ENCODE results near the gene PTPRF. TPM values are rescaled to one million over a fixed set of nuclear protein-coding genes. Genes with fewer than 3 reads are reported as not detected.

The PTPRF gene
- total RNA-seq, 1 donor from 2014 or later = 145 TPM

- TF ChIP-seq CTCF (IDR thresholded peaks at IDR 0.05; ENCODE audit: unreplicated experiment) = no peak
- no peaks in the 10 kb centered on the region for H3K9me3 Mint-ChIP-seq (ENCODE audit: unreplicated experiment)
- H3K4me3 Mint-ChIP-seq (ENCODE audit: unreplicated experiment) = no peak overlapping the region
- peaks cover 26% of the 10 kb centered on the region for H3K36me3 Mint-ChIP-seq (ENCODE audit: low read depth, unreplicated experiment)
- no peak for DNase-seq (ENCODE audit: low spot score)
- no peaks in the 10 kb centered on the region for H3K4me1 Mint-ChIP-seq (ENCODE audit: unreplicated experiment)
- no peak overlapping the region for H3K27ac Mint-ChIP-seq (ENCODE audit: unreplicated experiment)
- H3K27me3 Mint-ChIP-seq (ENCODE audit: unreplicated experiment) = peaks cover 3% of the 10 kb centered on the region
Measured at GRCh38 chr1:43585557-43585956, 54.9 kb downstream of the PTPRF start.

GRCh38 chr1:43586136-43586731 is 55.6 kb downstream of the PTPRF start:
- no peak for TF ChIP-seq CTCF (IDR thresholded peaks at IDR 0.05; ENCODE audit: unreplicated experiment)
- no peaks in the 10 kb centered on the region for H3K4me1 Mint-ChIP-seq (ENCODE audit: unreplicated experiment)
- H3K36me3 Mint-ChIP-seq (ENCODE audit: low read depth, unreplicated experiment) = peaks cover 25% of the 10 kb centered on the region
- peaks cover 3% of the 10 kb centered on the region for H3K27me3 Mint-ChIP-seq (ENCODE audit: unreplicated experiment)
- no peaks in the 10 kb centered on the region for H3K9me3 Mint-ChIP-seq (ENCODE audit: unreplicated experiment)
- H3K4me3 Mint-ChIP-seq (ENCODE audit: unreplicated experiment) = no peak overlapping the region
- no peak overlapping the region for H3K27ac Mint-ChIP-seq (ENCODE audit: unreplicated experiment)
- no peak for DNase-seq (ENCODE audit: low spot score)

GRCh38 chr1:43587001-43587400 is 56.3 kb downstream of the PTPRF start:
- TF ChIP-seq CTCF (IDR thresholded peaks at IDR 0.05; ENCODE audit: unreplicated experiment) = no peak
- H3K27me3 Mint-ChIP-seq (ENCODE audit: unreplicated experiment) = peaks cover 2% of the 10 kb centered on the region
- peaks cover 26% of the 10 kb centered on the region for H3K36me3 Mint-ChIP-seq (ENCODE audit: low read depth, unreplicated experiment)
- H3K27ac Mint-ChIP-seq (ENCODE audit: unreplicated experiment) = no peak overlapping the region
- no peaks in the 10 kb centered on the region for H3K9me3 Mint-ChIP-seq (ENCODE audit: unreplicated experiment)
- DNase-seq (ENCODE audit: low spot score) = no peak
- no peaks in the 10 kb centered on the region for H3K4me1 Mint-ChIP-seq (ENCODE audit: unreplicated experiment)
- no peak overlapping the region for H3K4me3 Mint-ChIP-seq (ENCODE audit: unreplicated experiment)

GRCh38 chr1:43587594-43587993 is 56.9 kb downstream of the PTPRF start:
- H3K27ac Mint-ChIP-seq (ENCODE audit: unreplicated experiment) = no peak overlapping the region

More at GRCh38 chr1:43587594-43587993, 56.9 kb downstream of the PTPRF start:
- no peaks in the 10 kb centered on the region for H3K4me1 Mint-ChIP-seq (ENCODE audit: unreplicated experiment)
- H3K36me3 Mint-ChIP-seq (ENCODE audit: low read depth, unreplicated experiment) = peaks cover 26% of the 10 kb centered on the region
- no peak for DNase-seq (ENCODE audit: low spot score)
- H3K27me3 Mint-ChIP-seq (ENCODE audit: unreplicated experiment) = peaks cover 2% of the 10 kb centered on the region
- H3K9me3 Mint-ChIP-seq (ENCODE audit: unreplicated experiment) = no peaks in the 10 kb centered on the region
- no peak for TF ChIP-seq CTCF (IDR thresholded peaks at IDR 0.05; ENCODE audit: unreplicated experiment)
- H3K4me3 Mint-ChIP-seq (ENCODE audit: unreplicated experiment) = no peak overlapping the region
